Measurements from ENCODE around the gene EMP1.

EMP1 gene

DNA sequence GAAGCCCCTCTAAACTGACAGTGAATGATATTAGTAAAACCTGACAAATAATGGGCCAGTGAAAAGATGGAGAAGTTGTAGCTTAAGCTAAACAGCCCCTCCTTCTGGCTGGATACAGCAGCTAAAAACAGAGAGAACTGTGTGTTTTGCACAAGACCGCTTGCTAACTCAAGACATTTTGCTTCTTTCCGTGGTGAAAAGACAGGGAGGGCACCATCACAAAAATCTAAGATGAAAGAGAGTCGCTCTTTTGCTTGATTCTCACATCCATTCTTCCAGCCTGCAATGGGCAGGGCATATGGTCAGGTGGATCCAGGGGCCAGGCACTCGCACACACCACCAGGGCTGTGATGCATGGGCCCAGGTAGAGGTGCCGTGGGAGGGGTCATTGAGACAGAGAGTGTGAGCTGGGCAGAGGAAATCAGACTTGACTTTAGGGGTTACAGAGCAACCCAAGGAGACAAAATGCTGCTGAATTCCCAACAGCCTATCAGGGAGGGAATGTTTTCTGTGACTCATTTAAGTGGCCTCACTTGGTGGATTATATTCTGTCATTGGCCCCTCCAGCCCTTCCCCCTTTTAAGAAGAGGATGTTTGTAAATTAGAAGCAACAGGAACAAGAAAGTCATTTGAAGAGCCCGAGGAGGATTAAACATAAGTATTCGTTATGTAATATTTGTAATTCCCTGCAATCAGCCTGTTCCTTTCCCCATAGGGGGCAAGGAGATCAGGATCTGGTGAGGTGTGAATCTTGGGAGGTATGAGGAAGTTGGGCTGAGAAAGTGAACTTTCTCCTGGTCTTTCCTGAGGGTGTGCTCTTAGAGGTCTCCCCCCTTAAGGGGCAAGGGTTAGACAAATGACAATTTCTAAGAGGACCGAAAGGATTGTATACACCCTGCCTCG is 12.3 kb downstream of the EMP1 start:
- TF ChIP-seq SIN3A (IDR thresholded peaks at IDR 0.05; ENCODE audit: borderline replicate concordance, insufficient read depth, low read length) (no peak), FOXP2 (optimal IDR thresholded peaks at IDR 0.05; ENCODE audit: borderline replicate concordance, extremely low read depth, extremely low read length, insufficient read depth) (no peak)

DNA sequence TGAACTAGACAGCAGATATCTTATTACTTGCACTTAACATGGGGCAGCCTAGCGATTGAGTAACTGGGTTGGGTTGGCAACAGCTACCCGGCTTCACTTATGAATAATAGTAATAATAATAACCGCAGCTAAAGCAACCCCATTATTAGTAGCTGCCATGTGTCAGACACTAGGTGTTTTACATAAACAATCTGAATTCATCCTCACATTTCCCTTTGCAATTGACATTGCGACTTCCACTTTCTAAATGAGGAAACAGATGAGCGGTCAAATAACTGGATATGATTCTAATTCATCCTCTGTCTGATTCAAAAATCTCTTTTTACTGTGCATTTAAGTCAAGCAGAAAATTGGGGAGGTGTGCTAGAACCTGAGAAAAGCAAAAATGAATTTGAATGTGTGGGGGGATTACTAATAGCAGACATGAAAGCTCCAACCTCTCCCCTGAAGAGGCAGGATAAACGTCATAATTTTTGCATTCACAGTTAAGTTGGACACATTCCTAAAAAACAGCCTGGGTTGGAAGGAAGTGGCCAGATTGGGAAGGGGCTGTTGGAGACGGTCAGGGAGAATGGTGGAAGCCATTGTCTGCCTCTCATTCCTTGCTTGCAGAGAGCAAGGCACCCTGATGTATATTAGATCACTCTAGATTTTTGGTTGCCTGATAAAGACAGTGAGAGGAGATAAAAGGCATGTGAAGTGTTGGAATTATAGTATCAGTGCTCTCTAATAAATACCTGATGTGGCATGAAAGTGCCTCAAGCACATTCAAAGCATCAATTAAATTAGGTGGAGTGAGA is 13.1 kb downstream of the EMP1 start:
- TF ChIP-seq FOXP2 (optimal IDR thresholded peaks at IDR 0.05; ENCODE audit: borderline replicate concordance, extremely low read depth, extremely low read length, insufficient read depth), result no peak
- no peak for TF ChIP-seq TAF1 (IDR thresholded peaks at IDR 0.05; ENCODE audit: borderline replicate concordance, insufficient read depth, low read length)
- no peak for TF ChIP-seq POLR2AphosphoS5 (IDR thresholded peaks at IDR 0.05; ENCODE audit: low read depth, low read length)
- no peak for TF ChIP-seq SIN3A (IDR thresholded peaks at IDR 0.05; ENCODE audit: borderline replicate concordance, insufficient read depth, low read length)
- TF ChIP-seq, protein P1, sequence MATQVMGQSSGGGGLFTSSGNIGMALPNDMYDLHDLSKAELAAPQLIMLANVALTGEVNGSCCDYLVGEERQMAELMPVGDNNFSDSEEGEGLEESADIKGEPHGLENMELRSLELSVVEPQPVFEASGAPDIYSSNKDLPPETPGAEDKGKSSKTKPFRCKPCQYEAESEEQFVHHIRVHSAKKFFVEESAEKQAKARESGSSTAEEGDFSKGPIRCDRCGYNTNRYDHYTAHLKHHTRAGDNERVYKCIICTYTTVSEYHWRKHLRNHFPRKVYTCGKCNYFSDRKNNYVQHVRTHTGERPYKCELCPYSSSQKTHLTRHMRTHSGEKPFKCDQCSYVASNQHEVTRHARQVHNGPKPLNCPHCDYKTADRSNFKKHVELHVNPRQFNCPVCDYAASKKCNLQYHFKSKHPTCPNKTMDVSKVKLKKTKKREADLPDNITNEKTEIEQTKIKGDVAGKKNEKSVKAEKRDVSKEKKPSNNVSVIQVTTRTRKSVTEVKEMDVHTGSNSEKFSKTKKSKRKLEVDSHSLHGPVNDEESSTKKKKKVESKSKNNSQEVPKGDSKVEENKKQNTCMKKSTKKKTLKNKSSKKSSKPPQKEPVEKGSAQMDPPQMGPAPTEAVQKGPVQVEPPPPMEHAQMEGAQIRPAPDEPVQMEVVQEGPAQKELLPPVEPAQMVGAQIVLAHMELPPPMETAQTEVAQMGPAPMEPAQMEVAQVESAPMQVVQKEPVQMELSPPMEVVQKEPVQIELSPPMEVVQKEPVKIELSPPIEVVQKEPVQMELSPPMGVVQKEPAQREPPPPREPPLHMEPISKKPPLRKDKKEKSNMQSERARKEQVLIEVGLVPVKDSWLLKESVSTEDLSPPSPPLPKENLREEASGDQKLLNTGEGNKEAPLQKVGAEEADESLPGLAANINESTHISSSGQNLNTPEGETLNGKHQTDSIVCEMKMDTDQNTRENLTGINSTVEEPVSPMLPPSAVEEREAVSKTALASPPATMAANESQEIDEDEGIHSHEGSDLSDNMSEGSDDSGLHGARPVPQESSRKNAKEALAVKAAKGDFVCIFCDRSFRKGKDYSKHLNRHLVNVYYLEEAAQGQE (IDR thresholded peaks at IDR 0.05; ENCODE audit: insufficient read depth in 1 of 2, low read depth in 2 of 2, low read length in 2 of 2), result no peak

DNA sequence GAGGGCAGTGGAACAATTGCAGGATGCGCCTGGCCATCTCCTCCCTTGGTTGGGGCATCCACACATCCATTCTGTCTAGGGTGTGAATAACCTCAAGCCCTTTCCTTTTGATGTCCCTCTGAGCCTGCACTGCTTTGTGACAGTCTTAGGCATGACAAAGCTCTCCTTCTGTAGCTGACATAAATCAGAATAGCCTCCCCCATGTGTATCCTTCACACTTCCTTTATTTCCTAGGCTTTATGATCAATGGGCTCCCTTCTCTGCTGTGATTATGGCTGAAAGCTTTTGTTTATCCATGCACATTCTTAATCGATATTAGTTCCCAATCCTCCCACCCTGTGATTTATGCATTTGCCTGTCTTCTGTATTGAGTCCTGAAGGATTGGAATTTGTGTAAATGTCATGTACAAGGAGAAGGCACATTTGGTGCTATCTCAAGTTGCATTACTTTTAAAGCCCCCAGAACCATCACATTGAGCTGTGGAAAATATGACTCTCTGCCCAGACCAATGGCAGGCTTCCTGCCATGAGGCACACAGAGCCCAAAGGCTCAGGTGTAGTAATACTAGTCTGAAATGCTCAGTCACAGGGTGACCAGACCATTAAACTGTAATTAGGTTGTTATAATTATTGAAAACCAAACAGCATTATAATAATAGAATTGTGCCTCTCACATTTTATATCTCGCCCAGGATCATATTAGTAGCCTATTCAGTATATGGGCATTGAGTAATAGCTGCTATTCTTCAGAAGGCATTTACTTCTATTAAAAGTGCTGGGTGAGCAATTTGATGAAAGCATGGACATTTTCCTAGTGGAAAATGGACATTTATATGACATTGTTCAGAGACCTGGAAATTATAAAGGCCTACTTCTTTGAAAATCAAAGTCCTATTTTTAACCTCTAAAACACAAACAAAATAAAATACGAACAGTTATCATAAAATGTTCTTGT is 14.0 kb downstream of the EMP1 start:
- no peak for TF ChIP-seq FOXP2 (optimal IDR thresholded peaks at IDR 0.05; ENCODE audit: borderline replicate concordance, extremely low read depth, extremely low read length, insufficient read depth)
- TF ChIP-seq SIN3A (IDR thresholded peaks at IDR 0.05; ENCODE audit: borderline replicate concordance, insufficient read depth, low read length), result no peak
- TF ChIP-seq, protein P1 (IDR thresholded peaks at IDR 0.05; ENCODE audit: insufficient read depth in 1 of 2, low read depth in 2 of 2, low read length in 2 of 2), result no peak
- no peak for TF ChIP-seq POLR2AphosphoS5 (IDR thresholded peaks at IDR 0.05; ENCODE audit: low read depth, low read length)
- TF ChIP-seq TAF1 (IDR thresholded peaks at IDR 0.05; ENCODE audit: borderline replicate concordance, insufficient read depth, low read length), result no peak

DNA sequence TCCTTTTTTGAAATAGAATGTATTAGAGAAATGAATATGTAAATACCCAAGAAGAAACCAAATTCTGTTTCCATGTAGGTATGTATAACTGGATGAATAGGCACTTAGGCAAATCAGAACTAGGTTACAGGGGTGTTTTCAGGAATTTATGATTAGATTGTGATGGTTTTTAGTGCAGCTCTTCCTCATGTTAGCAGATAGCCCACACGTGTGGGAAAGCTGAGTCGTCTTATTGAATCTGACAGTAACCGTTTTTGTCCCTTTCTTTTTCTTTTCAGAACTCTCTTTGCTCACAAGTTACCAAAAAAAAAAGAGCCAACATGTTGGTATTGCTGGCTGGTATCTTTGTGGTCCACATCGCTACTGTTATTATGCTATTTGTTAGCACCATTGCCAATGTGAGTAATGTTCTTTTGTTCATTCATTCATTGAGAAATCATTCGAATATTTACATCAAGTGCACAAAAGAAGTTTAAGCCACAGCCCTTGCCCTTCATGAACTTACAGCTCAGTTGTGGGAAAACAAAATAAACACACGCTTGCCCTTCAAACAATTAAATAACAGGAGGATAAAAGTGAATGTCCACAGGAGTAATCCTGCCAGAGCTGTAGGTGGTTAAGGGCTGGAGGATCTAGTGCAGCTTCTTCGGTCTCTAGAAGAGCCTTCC is 14.8 kb downstream of the EMP1 start:
- no peak for TF ChIP-seq SIN3A (IDR thresholded peaks at IDR 0.05; ENCODE audit: borderline replicate concordance, insufficient read depth, low read length)
- TF ChIP-seq, protein P1 (IDR thresholded peaks at IDR 0.05; ENCODE audit: insufficient read depth in 1 of 2, low read depth in 2 of 2, low read length in 2 of 2), result no peak
- TF ChIP-seq TAF1 (IDR thresholded peaks at IDR 0.05; ENCODE audit: borderline replicate concordance, insufficient read depth, low read length), result no peak
- no peak for TF ChIP-seq POLR2AphosphoS5 (IDR thresholded peaks at IDR 0.05; ENCODE audit: low read depth, low read length)
- no peak for TF ChIP-seq FOXP2 (optimal IDR thresholded peaks at IDR 0.05; ENCODE audit: borderline replicate concordance, extremely low read depth, extremely low read length, insufficient read depth)
